Body of pancreas (tissue), 4 donors: ENCODE data around the gene MAP4K3.

ENCODE experiments used
- POLR2A ChIP-seq, 3 donors: fragments of 450-650 bp; IDR thresholded peaks; one replicate each; pipeline ENCODE4 v1.6.1; 2016; ENCODE audit warnings: antibody characterized with exemption in 3 of 3, mild to moderate bottlenecking in 2 of 3
- TF ChIP-seq, protein P1 (sequence below), 7 experiments: fragments of 450-650 bp in 4 of 7; fragments of 200-600 bp in 3 of 7; sonication (generic) in 3 of 7; IDR thresholded peaks; one replicate each; pipeline ENCODE4 v1.5.1; 2016 to 2019; ENCODE audit warnings: antibody characterized with exemption in 7 of 7

DNA sequence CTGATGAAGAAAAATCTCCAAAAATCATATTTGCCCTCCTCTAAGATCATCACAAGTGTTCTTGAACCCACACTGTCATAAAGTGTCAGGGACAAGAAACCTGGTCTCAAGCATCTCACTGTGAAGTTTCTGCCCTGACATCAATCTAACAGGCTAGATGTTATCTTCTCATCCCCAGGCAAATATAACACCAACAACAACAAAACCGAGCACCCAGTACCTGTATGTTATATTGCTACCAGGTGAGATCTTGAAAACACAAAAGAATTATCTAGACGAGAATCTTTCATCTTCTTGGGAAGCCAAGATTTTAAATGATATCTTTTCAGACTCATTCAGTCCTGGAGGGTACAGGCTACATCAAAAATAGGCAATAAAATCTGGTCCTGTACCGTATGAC, 8.8 kb upstream of the MAP4K3 start:
- TF ChIP-seq, protein P1, sequence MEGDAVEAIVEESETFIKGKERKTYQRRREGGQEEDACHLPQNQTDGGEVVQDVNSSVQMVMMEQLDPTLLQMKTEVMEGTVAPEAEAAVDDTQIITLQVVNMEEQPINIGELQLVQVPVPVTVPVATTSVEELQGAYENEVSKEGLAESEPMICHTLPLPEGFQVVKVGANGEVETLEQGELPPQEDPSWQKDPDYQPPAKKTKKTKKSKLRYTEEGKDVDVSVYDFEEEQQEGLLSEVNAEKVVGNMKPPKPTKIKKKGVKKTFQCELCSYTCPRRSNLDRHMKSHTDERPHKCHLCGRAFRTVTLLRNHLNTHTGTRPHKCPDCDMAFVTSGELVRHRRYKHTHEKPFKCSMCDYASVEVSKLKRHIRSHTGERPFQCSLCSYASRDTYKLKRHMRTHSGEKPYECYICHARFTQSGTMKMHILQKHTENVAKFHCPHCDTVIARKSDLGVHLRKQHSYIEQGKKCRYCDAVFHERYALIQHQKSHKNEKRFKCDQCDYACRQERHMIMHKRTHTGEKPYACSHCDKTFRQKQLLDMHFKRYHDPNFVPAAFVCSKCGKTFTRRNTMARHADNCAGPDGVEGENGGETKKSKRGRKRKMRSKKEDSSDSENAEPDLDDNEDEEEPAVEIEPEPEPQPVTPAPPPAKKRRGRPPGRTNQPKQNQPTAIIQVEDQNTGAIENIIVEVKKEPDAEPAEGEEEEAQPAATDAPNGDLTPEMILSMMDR (IDR thresholded peaks at IDR 0.05): no peak
- no peak for TF ChIP-seq POLR2A (IDR thresholded peaks at IDR 0.05)
